H1 (cell line): ENCODE measurements around the gene MYO3A. TPM values are rescaled to one million over a fixed set of nuclear protein-coding genes. Genes with fewer than 3 reads are reported as not detected.

Experiments
- CTCF ChIA-PET: fragments of 300-600 bp; sonication (Branson Sonifier 250); formaldehyde crosslinking; loops from one replicate; lab custom pipeline; 2021; ENCODE audit not compliant: partially characterized antibody; lab: Charles Lee
- POLR2A ChIA-PET: fragments of 300-600 bp; sonication (Branson Sonifier 250); formaldehyde crosslinking; loops from one replicate; lab custom pipeline; 2021; ENCODE audit warnings: inconsistent platforms; ENCODE audit not compliant: partially characterized antibody; lab: Charles Lee
- DNase-seq, 2 experiments: peaks; one replicate each; pipeline versions ENCODE4 v3.0.0 to v3.0.0-alpha.2; 2010 to 2022; ENCODE audit warnings: low spot score in 2 of 2, low read depth in 1 of 2, mixed read lengths in 1 of 2
- FAIRE-seq: peaks from 2 replicates; lab custom pipeline; 2011; peaks lifted over from hg19 to GRCh38; lab: Jason Lieb, UNC
- H2AFZ ChIP-seq: 2 replicates; pipeline ENCODE4 v1.8.1; 2012; ENCODE audit warnings: low read length, inconsistent platforms
- H2AK5ac ChIP-seq: 2 replicates; pipeline ENCODE4 v1.6.1; 2013; ENCODE audit warnings: low read depth, low read length
- H2BK120ac ChIP-seq: replicated peaks from 2 replicates; pipeline ENCODE3; 2013; ENCODE audit warnings: low read depth, low read length, inconsistent platforms
- H2BK12ac ChIP-seq: 2 replicates; pipeline ENCODE4 v1.6.1; 2013; ENCODE audit warnings: low read depth, low read length
- H2BK15ac ChIP-seq: 2 replicates; pipeline ENCODE4 v1.6.1; 2013; ENCODE audit warnings: low read length
- H2BK20ac ChIP-seq: 2 replicates; pipeline ENCODE4 v1.6.1; 2013; ENCODE audit warnings: low read length
- H2BK5ac ChIP-seq: 2 replicates; pipeline ENCODE4 v1.6.1; 2013; ENCODE audit warnings: low read depth, low read length
- H3K14ac ChIP-seq: 2 replicates; pipeline ENCODE4 v1.6.1; 2013; ENCODE audit warnings: inconsistent platforms; ENCODE audit not compliant: insufficient read length
- H3K18ac ChIP-seq: 2 replicates; pipeline ENCODE4 v1.6.1; 2013; ENCODE audit warnings: low read length; ENCODE audit errors: extremely low read depth
- H3K23ac ChIP-seq: 2 replicates; pipeline ENCODE4 v1.6.1; 2013; ENCODE audit warnings: inconsistent platforms; ENCODE audit not compliant: insufficient read length
- H3K23me2 ChIP-seq: 2 replicates; pipeline ENCODE4 v1.6.1; 2013; ENCODE audit warnings: low read depth, low read length
- H3K27ac ChIP-seq: 2 replicates; pipeline ENCODE4 v1.6.1; 2011; ENCODE audit warnings: low read depth, low read length, inconsistent platforms
- H3K27me3 ChIP-seq, 4 experiments: replicated peaks in 1 of 4; 1 replicate in 1 of 4; 2 replicates in 3 of 4; pipeline versions ENCODE4 v1.6.1 to v1.8.1; 2011 to 2013; ENCODE audit warnings: low read length in 3 of 4, mild to moderate bottlenecking in 3 of 4, inconsistent platforms in 2 of 4, mixed read lengths in 2 of 4, moderate library complexity in 1 of 4; ENCODE audit not compliant: control insufficient read depth in 3 of 4, insufficient read depth in 3 of 4; ENCODE audit errors: extremely low read depth in 1 of 4
- H3K36me3 ChIP-seq, 4 experiments: 2 replicates each; pipeline versions ENCODE4 v1.6.1 to v1.8.1; 2011 to 2013; ENCODE audit warnings: mild to moderate bottlenecking in 4 of 4, low read length in 3 of 4, moderate library complexity in 2 of 4, control low read depth in 1 of 4, inconsistent platforms in 1 of 4; ENCODE audit not compliant: insufficient read depth in 4 of 4, control insufficient read depth in 2 of 4
- H3K4ac ChIP-seq: replicated peaks from 2 replicates; pipeline ENCODE3; 2013; ENCODE audit warnings: low read length, low read depth, mixed read lengths, inconsistent platforms; ENCODE audit not compliant: insufficient read length
- H3K4me1 ChIP-seq, 4 experiments: replicated peaks in 1 of 4; 1 replicate in 1 of 4; 2 replicates in 3 of 4; pipeline versions ENCODE4 v1.6.1 to v1.8.1; 2011 to 2013; ENCODE audit warnings: low read length in 3 of 4, inconsistent platforms in 2 of 4, mixed read lengths in 1 of 4; ENCODE audit not compliant: insufficient read depth in 4 of 4, control insufficient read depth in 3 of 4
- H3K4me2 ChIP-seq, 2 experiments: 2 replicates each; pipeline versions ENCODE4 v1.6.1 to v1.8.1; 2011 to 2013; ENCODE audit warnings: low read depth in 2 of 2, low read length in 2 of 2, control low read depth in 1 of 2, inconsistent platforms in 1 of 2, mild to moderate bottlenecking in 1 of 2; ENCODE audit not compliant: insufficient read depth in 1 of 2
- H3K4me3 ChIP-seq, 4 experiments: fragments of 200-600, 300-600 bp in 1 of 4; sonication (generic), shearing (Covaris generic), sonication (Bioruptor Twin) in 1 of 4; 2 replicates each; pipeline versions ENCODE4 v1.5.1 to v1.8.1; 2011 to 2016; ENCODE audit warnings: low read length in 4 of 4, low read depth in 3 of 4, control low read depth in 2 of 4, inconsistent platforms in 2 of 4, mild to moderate bottlenecking in 2 of 4, mixed read lengths in 1 of 4, moderate library complexity in 1 of 4; ENCODE audit not compliant: insufficient read depth in 2 of 4; ENCODE audit errors: extremely low read depth in 1 of 4
- H3K56ac ChIP-seq: replicated peaks from 2 replicates; pipeline ENCODE3; 2013; ENCODE audit warnings: low read depth, mild to moderate bottlenecking, mixed read lengths, low read length, inconsistent platforms; ENCODE audit not compliant: insufficient read length
- H3K79me1 ChIP-seq: 2 replicates; pipeline ENCODE4 v1.6.1; 2013; ENCODE audit warnings: low read depth, low read length, control low read depth
- H3K79me2 ChIP-seq, 2 experiments: 2 replicates each; pipeline versions ENCODE4 v1.6.1 to v1.8.1; 2012 to 2013; ENCODE audit warnings: low read length in 2 of 2, mild to moderate bottlenecking in 2 of 2, inconsistent platforms in 1 of 2; ENCODE audit not compliant: insufficient read depth in 2 of 2, control insufficient read depth in 1 of 2
- H3K9ac ChIP-seq, 4 experiments: replicated peaks in 1 of 4; 1 replicate in 1 of 4; 2 replicates in 3 of 4; pipeline versions ENCODE4 v1.6.1 to v1.8.1; 2011 to 2013; ENCODE audit warnings: low read depth in 3 of 4, low read length in 3 of 4, control low read depth in 2 of 4, mild to moderate bottlenecking in 2 of 4, moderate library complexity in 2 of 4, inconsistent platforms in 1 of 4; ENCODE audit errors: extremely low read depth in 1 of 4
- H3K9me3 ChIP-seq, 2 experiments: 2 replicates each; pipeline versions ENCODE4 v1.6.1 to v1.8.1; 2012 to 2013; ENCODE audit warnings: mild to moderate bottlenecking in 2 of 2, moderate library complexity in 2 of 2, control low read depth in 1 of 2, inconsistent platforms in 1 of 2, low read depth in 1 of 2, low read length in 1 of 2, mixed read lengths in 1 of 2; ENCODE audit not compliant: insufficient read depth in 2 of 2
- H4K20me1 ChIP-seq, 2 experiments: replicated peaks in 1 of 2; 2 replicates each; pipeline versions ENCODE3 to v1.8.1; 2011 to 2013; ENCODE audit warnings: inconsistent platforms in 2 of 2, low read length in 2 of 2, mild to moderate bottlenecking in 1 of 2; ENCODE audit not compliant: insufficient read depth in 2 of 2, control insufficient read depth in 1 of 2
- H4K5ac ChIP-seq: 2 replicates; pipeline ENCODE4 v1.6.1; 2013; ENCODE audit warnings: low read length, low read depth, mixed read lengths, inconsistent platforms; ENCODE audit not compliant: insufficient read length
- H4K8ac ChIP-seq: 2 replicates; pipeline ENCODE4 v1.8.0; 2013; ENCODE audit warnings: mild to moderate bottlenecking, moderate library complexity, low read length, inconsistent platforms; ENCODE audit not compliant: insufficient read depth; ENCODE audit errors: extremely low read depth
- H4K91ac ChIP-seq: replicated peaks from 2 replicates; pipeline ENCODE3; 2013; ENCODE audit warnings: low read length, mixed read lengths, inconsistent platforms; ENCODE audit not compliant: insufficient read length
- ATF3 ChIP-seq: IDR thresholded peaks from 2 replicates; pipeline ENCODE4 v1.6.1; 2011; ENCODE audit warnings: low read depth, mild to moderate bottlenecking, low read length; ENCODE audit not compliant: insufficient read depth
- BACH1 ChIP-seq: IDR thresholded peaks from 2 replicates; pipeline ENCODE4 v1.6.1; 2012; ENCODE audit warnings: low read length, improper control_type of control experiment
- CBX5 ChIP-seq: fragments of 300-800, 300-1000 bp; sonication (generic); IDR thresholded peaks from 2 replicates; pipeline ENCODE4 v1.7.1; 2016; ENCODE audit warnings: antibody characterized with exemption, low read length, low read depth
- CBX8 ChIP-seq: fragments of 300-800, 300-1000 bp; sonication (generic); IDR thresholded peaks from 2 replicates; pipeline ENCODE4 v1.7.1; 2016; ENCODE audit warnings: low read depth, low read length, borderline replicate concordance
- CHD1 ChIP-seq: IDR thresholded peaks from 2 replicates; pipeline ENCODE4 v1.6.1; 2012; ENCODE audit warnings: low read depth, low read length, improper control_type of control experiment
- FOSL1 ChIP-seq: IDR thresholded peaks from 2 replicates; pipeline ENCODE4 v1.6.1; 2011; ENCODE audit warnings: mild to moderate bottlenecking, low read depth, low read length, moderate library complexity; ENCODE audit not compliant: insufficient read depth
- GTF2F1 ChIP-seq: IDR thresholded peaks from 2 replicates; pipeline ENCODE4 v1.6.1; 2012; ENCODE audit warnings: low read depth, low read length, improper control_type of control experiment, borderline replicate concordance
- HDAC6 ChIP-seq: IDR thresholded peaks from one replicate; pipeline ENCODE4 v1.7.1; 2012; ENCODE audit warnings: low read depth, mild to moderate bottlenecking, inconsistent platforms, low read length, moderate library complexity
- JUN ChIP-seq: IDR thresholded peaks from 2 replicates; pipeline ENCODE4 v1.6.1; 2011; ENCODE audit warnings: low read depth, mild to moderate bottlenecking, improper control_type of control experiment, low read length
- NRF1 ChIP-seq: IDR thresholded peaks from 2 replicates; pipeline ENCODE4 v1.6.1; 2011; ENCODE audit warnings: mild to moderate bottlenecking, low read depth, low read length, improper control_type of control experiment
- POLR2AphosphoS5 ChIP-seq: IDR thresholded peaks from 2 replicates; pipeline ENCODE4 v1.6.1; 2011; ENCODE audit warnings: low read depth, low read length
- RFX5 ChIP-seq: IDR thresholded peaks from 2 replicates; pipeline ENCODE4 v1.6.1; 2011; ENCODE audit warnings: low read depth, low read length, improper control_type of control experiment, borderline replicate concordance
- TAF1 ChIP-seq: IDR thresholded peaks from 2 replicates; pipeline ENCODE4 v1.6.1; 2011; ENCODE audit warnings: mild to moderate bottlenecking, low read depth, low read length
- USF2 ChIP-seq: IDR thresholded peaks from 2 replicates; pipeline ENCODE4 v1.6.1; 2011; ENCODE audit warnings: low read length, improper control_type of control experiment
- WGBS, 2 experiments: shearing (Covaris generic) in 1 of 2; methylation state at CpG; one replicate each; pipeline versions ENCODE4 v1.1.6 to v1.1.7; 2013 to 2015; ENCODE audit warnings: low lambda C conversion rate in 2 of 2, mixed read lengths in 2 of 2, inconsistent platforms in 1 of 2, low coverage in 1 of 2, missing lambda C conversion rate in 1 of 2; ENCODE audit not compliant: insufficient replicate concordance in 2 of 2, insufficient coverage in 1 of 2, insufficient read length in 1 of 2; ENCODE audit errors: extremely low coverage in 1 of 2, missing lambda C conversion rate in 1 of 2; 5-methylcytosine and 5-hydroxymethylcytosine counted together
- polyA plus RNA-seq, 7 experiments: library from polyadenylated mRNA; depleted of rRNA in 3 of 7; stranded (reverse) in 5 of 7; unstranded in 2 of 7; fragments of >200 nt in 5 of 7; fragments of 200-250 nt in 2 of 7; gene quantifications; 1 replicate in 5 of 7; 2 replicates in 1 of 7; 4 replicates in 1 of 7; pipeline versions ENCODE4 v1.2.1 to v1.2.3, GENCODE V29; 2011 to 2013; ENCODE audit warnings: missing spikeins in 2 of 7, mixed read lengths in 2 of 7
- total RNA-seq: library from RNA; stranded (reverse); fragmentation: NEBNext Ultra II Directional; extraction: Animal tissue kit (Norgen Biotek cat#: 25700); gene quantifications from 2 replicates; pipeline ENCODE4 v1.2.1, GENCODE V29; 2021

MYO3A gene
- total and polyA plus RNA-seq, 2 of the 8 experiments (the other 6 are each of a cell fraction or from before 2014, with no cell fraction given), result 3.9 to 5.3 TPM

GRCh38 chr10:26232174-26232573, 298.1 kb downstream of the MYO3A start:
- H2BK5ac ChIP-seq, result no peak overlapping the region
- H2AK5ac ChIP-seq, result no peak overlapping the region
- no peak overlapping the region for H3K4ac ChIP-seq
- no peaks in the 10 kb centered on the region for H3K79me1 ChIP-seq
- no peak overlapping the region for H3K27ac ChIP-seq
- no peaks in the 10 kb centered on the region for H3K23me2 ChIP-seq
- CTCF ChIA-PET, result interaction anchor here (1.2 to 1.9 kb wide), 2 partner anchors 11 to 38 kb away, joined by 3 to 7 read pairs; no protein-coding TSS in a partner anchor
- no peaks in the 10 kb centered on the region for H3K79me2 ChIP-seq
- no peak overlapping the region for H2BK12ac ChIP-seq
- H4K8ac ChIP-seq, result no peak overlapping the region
- no peak overlapping the region for H3K14ac ChIP-seq
- no peak overlapping the region for H3K9ac ChIP-seq
- FAIRE-seq (no peak), DNase-seq (no peak)
- POLR2A ChIA-PET, result no interaction called here
- no peak overlapping the region for H4K91ac ChIP-seq
- no peak overlapping the region for H3K18ac ChIP-seq
- no peak overlapping the region for H2AFZ ChIP-seq
- H3K27me3 ChIP-seq, result no peaks in the 10 kb centered on the region
- no peaks in the 10 kb centered on the region for H3K4me1 ChIP-seq
- 94% methylated on average over 5 of the region's 5 CpGs; no CpG with 5 or more reads in 1 of the 2 experiments for WGBS, 2 experiments
- H3K9me3 ChIP-seq, result no peaks in the 10 kb centered on the region
- H3K4me3 ChIP-seq, result no peak overlapping the region
- no peak overlapping the region for H4K5ac ChIP-seq
- H3K36me3 ChIP-seq, result no peaks in the 10 kb centered on the region
- H2BK120ac ChIP-seq, result no peak overlapping the region
- H3K23ac ChIP-seq, result no peak overlapping the region
- H2BK20ac ChIP-seq, result no peak overlapping the region
- no peak overlapping the region for H2BK15ac ChIP-seq
- H4K20me1 ChIP-seq, result no peaks in the 10 kb centered on the region
- no peak overlapping the region for H3K56ac ChIP-seq
- no peak overlapping the region for H3K4me2 ChIP-seq
- TF ChIP-seq NRF1 (no peak), POLR2AphosphoS5 (no peak), JUN (no peak), USF2 (no peak), CBX5 (no peak), HDAC6 (no peak), TAF1 (no peak), BACH1 (no peak), RFX5 (no peak), FOSL1 (no peak), CBX8 (no peak), GTF2F1 (no peak), ATF3 (no peak), CHD1 (no peak)
